GM12878 (cell line): ENCODE results near the gene RAD51B. TPM values are rescaled to one million over a fixed set of nuclear protein-coding genes. Genes with fewer than 3 reads are reported as not detected.

Experiments
- ATAC-seq: fragments of 200-7000 bp; cut with Tn5 transposase; 3 replicates; pipeline ENCODE4 v1.9.1; 2020; ENCODE audit warnings: mild to moderate bottlenecking, moderate library complexity
- BruUV-seq: library from RNA; stranded (reverse); fragments of 400-500 nt; replicated peaks from 2 replicates; lab custom pipeline; 2021; lab: Mats Ljungman, UMichigan
- CTCF ChIA-PET: fragments of 300-600 bp; sonication (Branson Sonifier 250); formaldehyde crosslinking; extraction: SDS; loops from one replicate; lab custom pipeline; 2021; ENCODE audit warnings: inconsistent platforms; lab: Yijun Ruan, JAX
- POLR2A ChIA-PET: fragments of 350-600 bp; formaldehyde crosslinking; extraction: SDS; loops from one replicate; lab custom pipeline; 2021; ENCODE audit warnings: inconsistent platforms; lab: Charles Lee
- RAD21 ChIA-PET: fragments of 300-600 bp; sonication (Branson Sonifier 250); formaldehyde crosslinking; loops from one replicate; lab custom pipeline; 2023; ENCODE audit warnings: antibody characterized with exemption; ENCODE audit not compliant: unreplicated experiment; lab: Charles Lee
- SMC1A ChIA-PET: fragments of 300-600 bp; sonication (Branson Sonifier 250); formaldehyde crosslinking; loops from one replicate; lab custom pipeline; 2023; ENCODE audit not compliant: unreplicated experiment, uncharacterized antibody; lab: Charles Lee
- DNase-seq: peaks from one replicate; pipeline ENCODE4 v3.0.0-alpha.2; 2011; ENCODE audit warnings: low read depth, low spot score
- FAIRE-seq: peaks from 3 replicates; lab custom pipeline; 2011; peaks lifted over from hg19 to GRCh38; lab: Jason Lieb, UNC
- H2AFZ ChIP-seq: 2 replicates; pipeline ENCODE4 v1.6.0; 2011; ENCODE audit warnings: low read depth, low read length, control low read depth; ENCODE audit not compliant: control insufficient read depth
- H3K27ac ChIP-seq: 2 replicates; pipeline ENCODE4 v1.5.1; 2011; ENCODE audit warnings: control low read depth; ENCODE audit not compliant: control insufficient read depth, insufficient read depth
- H3K27me3 ChIP-seq, 2 experiments: replicated peaks in 1 of 2; 2 replicates each; pipeline versions ENCODE4 v1.6.0 to v1.6.1; 2011; ENCODE audit warnings: low read length in 1 of 2; ENCODE audit not compliant: control insufficient read depth in 2 of 2, insufficient read depth in 2 of 2
- H3K36me3 ChIP-seq, 2 experiments: 2 replicates each; pipeline ENCODE4 v1.5.1; 2011; ENCODE audit warnings: low read length in 1 of 2; ENCODE audit not compliant: control insufficient read depth in 2 of 2, insufficient read depth in 2 of 2
- H3K4me1 ChIP-seq: 2 replicates; pipeline ENCODE4 v1.6.1; 2011; ENCODE audit warnings: mild to moderate bottlenecking, low read length, moderate library complexity, mixed read lengths; ENCODE audit not compliant: control insufficient read depth, insufficient read depth
- H3K4me2 ChIP-seq: 2 replicates; pipeline ENCODE4 v1.6.0; 2011; ENCODE audit warnings: control low read depth; ENCODE audit not compliant: control insufficient read depth, insufficient read depth
- H3K4me3 ChIP-seq: fragments of 200-600 bp; sonication (generic); 2 replicates; pipeline ENCODE4 v1.5.1; 2016
- H3K79me2 ChIP-seq: 2 replicates; pipeline ENCODE4 v1.6.0; 2011; ENCODE audit warnings: low read length; ENCODE audit not compliant: control insufficient read depth, insufficient read depth
- H3K9ac ChIP-seq: 2 replicates; pipeline ENCODE4 v1.8.0; 2011; ENCODE audit warnings: low read length, control low read depth, mixed read lengths; ENCODE audit not compliant: control insufficient read depth, insufficient read depth
- H3K9me3 ChIP-seq: replicated peaks from 3 replicates; pipeline ENCODE4 v1.5.1; 2011; ENCODE audit warnings: mild to moderate bottlenecking, low read length; ENCODE audit not compliant: control insufficient read depth, insufficient read depth
- H4K20me1 ChIP-seq: 2 replicates; pipeline ENCODE4 v1.6.0; 2011; ENCODE audit not compliant: control insufficient read depth, insufficient read depth
- ASH2L ChIP-seq: fragments of 300-600, 200-600 bp; sonication (generic); IDR thresholded peaks from 2 replicates; pipeline ENCODE4 v1.6.1; 2017; ENCODE audit warnings: low read depth, mild to moderate bottlenecking, borderline replicate concordance
- CBX3 ChIP-seq: fragments of 200-600 bp; sonication (generic); IDR thresholded peaks from 2 replicates; pipeline ENCODE4 v1.6.1; 2016; ENCODE audit warnings: low read depth, borderline replicate concordance
- EP300 ChIP-seq, 2 experiments: fragments of 150-350 bp in 1 of 2; IDR thresholded peaks; 2 replicates each; pipeline ENCODE4 v1.6.1; 2011 to 2012; ENCODE audit warnings: low read depth in 2 of 2, low read length in 2 of 2, borderline replicate concordance in 1 of 2, improper control_type of control experiment in 1 of 2, inconsistent platforms in 1 of 2; ENCODE audit not compliant: control insufficient read depth in 1 of 2
- HCFC1 ChIP-seq: fragments of 150-350 bp; IDR thresholded peaks from 2 replicates; pipeline ENCODE4 v1.6.1; 2014; ENCODE audit warnings: low read length
- HDAC2 ChIP-seq: fragments of 200-600 bp; sonication (generic); IDR thresholded peaks from 2 replicates; pipeline ENCODE4 v1.6.1; 2017
- NFYA ChIP-seq: IDR thresholded peaks from 2 replicates; pipeline ENCODE4 v1.6.1; 2011; ENCODE audit warnings: low read depth, mild to moderate bottlenecking, low read length, improper control_type of control experiment, borderline replicate concordance
- PAX8 ChIP-seq: fragments of 450-650 bp; IDR thresholded peaks from 2 replicates; pipeline ENCODE4 v1.6.1; 2017; ENCODE audit warnings: mild to moderate bottlenecking, moderate library complexity
- POLR2AphosphoS2 ChIP-seq: IDR thresholded peaks from 2 replicates; pipeline ENCODE4 v1.6.1; 2011; ENCODE audit warnings: low read depth, mild to moderate bottlenecking, low read length, improper control_type of control experiment, moderate library complexity
- SIN3A ChIP-seq: IDR thresholded peaks from 2 replicates; pipeline ENCODE4 v1.6.1; 2012; ENCODE audit warnings: low read depth, low read length, improper control_type of control experiment
- SMARCA5 ChIP-seq: fragments of 450-650 bp; IDR thresholded peaks from 2 replicates; pipeline ENCODE4 v1.6.1; 2017; ENCODE audit warnings: mild to moderate bottlenecking
- SREBF1 ChIP-seq: IDR thresholded peaks from 2 replicates; pipeline ENCODE4 v1.6.1; 2012; ENCODE audit warnings: mild to moderate bottlenecking, low read length
- TARDBP ChIP-seq: IDR thresholded peaks from 2 replicates; pipeline ENCODE4 v1.6.1; 2016; ENCODE audit warnings: borderline replicate concordance
- TCF12 ChIP-seq: IDR thresholded peaks from 2 replicates; pipeline ENCODE4 v1.6.1; 2011; ENCODE audit warnings: low read depth, mild to moderate bottlenecking, low read length
- ZNF207 ChIP-seq: fragments of 450-650 bp; IDR thresholded peaks from 2 replicates; pipeline ENCODE4 v1.6.1; 2014; ENCODE audit warnings: antibody characterized with exemption, mild to moderate bottlenecking, borderline replicate concordance
- ZNF622 ChIP-seq: fragments of 450-650 bp; IDR thresholded peaks from 2 replicates; pipeline ENCODE4 v1.6.1; 2017; ENCODE audit warnings: mild to moderate bottlenecking, inconsistent platforms
- WGBS: methylation state at CpG from one replicate; pipeline ENCODE4 v1.1.6; 2016; ENCODE audit warnings: low lambda C conversion rate; ENCODE audit not compliant: insufficient replicate concordance, insufficient coverage; ENCODE audit errors: missing lambda C conversion rate; 5-methylcytosine and 5-hydroxymethylcytosine counted together
- in situ Hi-C: fragments of 300-500 bp; cut with MboI; formaldehyde crosslinking; loops from 9 replicates; pipeline ENCODE4 v1.14.3; 2018; ENCODE audit warnings: mixed read lengths
- intact Hi-C: fragments of 100-400 bp; cut with micrococcal nuclease; formaldehyde crosslinking; loops from one replicate; pipeline ENCODE4 v1.14.2; 2022; ENCODE audit not compliant: unreplicated experiment
- polyA plus RNA-seq, 11 experiments: library from polyadenylated mRNA; depleted of rRNA in 4 of 11; unstranded in 6 of 11; stranded (reverse) in 5 of 11; fragments of >200 nt; fragmentation: Nextera tagmentation in 4 of 11; fragmentation: Illumina TruSeq in 1 of 11; extraction: Ambion mirVana in 4 of 11; extraction: Trizol in 1 of 11; gene quantifications; 1 replicate in 1 of 11; 2 replicates in 10 of 11; pipeline versions ENCODE4 v1.2.1 to v1.2.3, GENCODE V29; 2011 to 2016; ENCODE audit warnings: inconsistent platforms in 2 of 11, missing spikeins in 2 of 11, low read depth in 1 of 11
- total RNA-seq, 4 experiments: library from RNA; depleted of rRNA in 3 of 4; stranded (reverse); fragments of >200 nt in 3 of 4; fragmentation: Illumina TruSeq in 1 of 4; extraction: Trizol in 1 of 4; gene quantifications; 2 replicates each; pipeline versions ENCODE4 v1.2.1 to v1.2.3, GENCODE V29; 2013 to 2021
- TF ChIP-seq, protein P1 (sequence below): fragments of 450-650 bp; IDR thresholded peaks from 2 replicates; pipeline ENCODE4 v1.6.1; 2016; ENCODE audit warnings: mild to moderate bottlenecking
- TF ChIP-seq, protein P2 (sequence below), 3 experiments: IDR thresholded peaks in 2 of 3; conservative IDR thresholded peaks in 1 of 3; 2 replicates each; pipeline ENCODE4 v1.5.1; 2011; ENCODE audit warnings: low read depth in 3 of 3, low read length in 3 of 3, mild to moderate bottlenecking in 3 of 3, control low read depth in 2 of 3, moderate library complexity in 2 of 3, inconsistent platforms in 1 of 3, mixed read lengths in 1 of 3; ENCODE audit not compliant: control insufficient read depth in 2 of 3, insufficient read depth in 1 of 3; ENCODE audit errors: extremely low read depth in 1 of 3
- TF ChIP-seq, protein P3 (sequence below): IDR thresholded peaks from 2 replicates; pipeline ENCODE4 v1.6.1; 2011; ENCODE audit warnings: borderline replicate concordance, low read depth, mild to moderate bottlenecking, moderate library complexity, low read length; ENCODE audit not compliant: insufficient read depth, poor library complexity, severe bottlenecking

Gene RAD51B
- total and polyA plus RNA-seq, 10 of the 15 experiments (the other 5 are each of a cell fraction or from before 2014, with no cell fraction given), result 9.8 to 26.8 (median 21.3) TPM

DNA sequence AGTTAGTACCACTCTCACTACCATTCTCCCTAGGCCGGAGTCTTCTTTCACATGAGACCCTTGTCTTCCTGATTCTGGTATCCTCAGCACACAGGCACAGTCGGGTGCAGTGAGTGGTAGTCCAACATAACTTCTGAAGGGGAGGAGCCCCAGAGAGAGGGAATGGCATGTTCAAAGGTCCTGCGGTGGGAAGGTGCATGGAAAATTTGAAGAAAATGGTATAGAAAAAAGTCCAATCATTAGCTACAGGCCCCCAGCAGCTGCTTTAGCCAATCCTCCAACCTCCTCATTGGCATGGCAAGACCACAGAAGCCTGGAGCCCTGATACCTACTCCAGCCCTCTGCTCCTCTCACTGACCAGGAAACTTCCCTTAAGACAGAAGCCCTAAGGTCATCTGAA lies 876.7 kb downstream of the RAD51B start (continued):
- no peak for TF ChIP-seq PAX8
- TF ChIP-seq, all 136 proteins: peak for 0

DNA sequence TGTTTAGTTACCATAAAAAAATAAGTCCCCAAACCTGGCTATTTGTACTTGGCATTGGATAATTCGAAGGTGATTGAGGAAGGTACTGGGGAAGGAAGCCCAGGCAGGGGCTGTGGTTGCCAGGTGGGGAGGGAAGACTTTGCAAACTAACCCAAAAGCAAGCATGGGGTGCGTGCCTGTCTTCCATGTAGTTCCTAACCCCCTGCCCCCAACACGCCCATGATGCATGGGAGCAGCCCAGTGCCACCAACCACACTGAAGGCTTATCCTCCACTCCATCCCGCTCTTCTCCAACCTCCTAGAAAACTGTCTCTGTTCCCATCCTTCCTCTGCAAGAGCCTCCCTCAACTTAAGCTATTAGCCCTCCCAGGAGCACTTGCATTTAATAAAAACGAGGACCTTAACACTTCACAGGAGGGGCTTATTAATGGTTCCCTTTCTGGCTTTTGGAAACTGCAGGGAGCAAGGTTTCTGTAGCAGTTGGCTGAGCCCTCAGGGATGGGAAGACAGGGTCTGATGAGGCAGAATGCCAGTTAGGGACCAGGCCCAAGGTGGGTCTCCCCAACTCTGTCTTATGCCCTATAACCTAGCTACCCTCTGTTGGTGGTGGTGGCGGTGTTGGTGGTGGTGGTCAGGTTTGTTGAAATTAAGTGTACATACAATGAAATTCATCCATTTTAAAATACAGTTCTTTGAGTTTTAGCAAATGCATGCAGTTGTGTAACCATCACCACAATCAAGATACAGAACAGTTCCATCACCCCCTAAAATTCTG lies 877.3 kb downstream of the RAD51B start:
- ChIA-PET SMC1A (no interaction called here), POLR2A (no interaction called here), RAD21 (no interaction called here), CTCF (no interaction called here)
- FAIRE-seq (no peak), DNase-seq (no peak), ATAC-seq (no peak)
- in situ Hi-C loops, result no loop called here
- Histone ChIP-seq H3K4me3 (no peak overlapping the region), H3K9ac (no peak overlapping the region), H3K9me3 (peaks cover 1% of the 10 kb centered on the region; the same call in 1 of the 3 replicates), H3K36me3 (no peaks in the 10 kb centered on the region), H3K27ac (no peak overlapping the region), H3K4me1 (peaks cover 18% of the 10 kb centered on the region), H3K27me3 (no peaks in the 10 kb centered on the region), H3K79me2 (no peaks in the 10 kb centered on the region), H4K20me1 (no peaks in the 10 kb centered on the region), H3K4me2 (no peak overlapping the region), H2AFZ (no peak overlapping the region)
- BruUV-seq, result no TSS peak
- intact Hi-C loops, result loop anchor here (5.0 kb wide), 1 partner anchor 35 kb away; no protein-coding TSS in a partner anchor
- 82% methylated on average over 6 of the region's 6 CpGs for WGBS
- TF ChIP-seq HCFC1 (no peak), HDAC2 (no peak), POLR2AphosphoS2 (no peak), ZNF207 (no peak), TCF12 (no peak), SIN3A (no peak), TARDBP (no peak), ZNF622 (no peak), EP300 (IDR thresholded peaks at IDR 0.05; ENCODE audit: borderline replicate concordance in 1 of 2, control insufficient read depth in 1 of 2, low read depth in 2 of 2, low read length in 2 of 2) (no peak), ASH2L (no peak), NFYA (no peak), CBX3 (no peak), SMARCA5 (no peak), SREBF1 (no peak)
- TF ChIP-seq, protein P1, sequence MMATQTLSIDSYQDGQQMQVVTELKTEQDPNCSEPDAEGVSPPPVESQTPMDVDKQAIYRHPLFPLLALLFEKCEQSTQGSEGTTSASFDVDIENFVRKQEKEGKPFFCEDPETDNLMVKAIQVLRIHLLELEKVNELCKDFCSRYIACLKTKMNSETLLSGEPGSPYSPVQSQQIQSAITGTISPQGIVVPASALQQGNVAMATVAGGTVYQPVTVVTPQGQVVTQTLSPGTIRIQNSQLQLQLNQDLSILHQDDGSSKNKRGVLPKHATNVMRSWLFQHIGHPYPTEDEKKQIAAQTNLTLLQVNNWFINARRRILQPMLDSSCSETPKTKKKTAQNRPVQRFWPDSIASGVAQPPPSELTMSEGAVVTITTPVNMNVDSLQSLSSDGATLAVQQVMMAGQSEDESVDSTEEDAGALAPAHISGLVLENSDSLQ, result no peak
- TF ChIP-seq, protein P2, sequence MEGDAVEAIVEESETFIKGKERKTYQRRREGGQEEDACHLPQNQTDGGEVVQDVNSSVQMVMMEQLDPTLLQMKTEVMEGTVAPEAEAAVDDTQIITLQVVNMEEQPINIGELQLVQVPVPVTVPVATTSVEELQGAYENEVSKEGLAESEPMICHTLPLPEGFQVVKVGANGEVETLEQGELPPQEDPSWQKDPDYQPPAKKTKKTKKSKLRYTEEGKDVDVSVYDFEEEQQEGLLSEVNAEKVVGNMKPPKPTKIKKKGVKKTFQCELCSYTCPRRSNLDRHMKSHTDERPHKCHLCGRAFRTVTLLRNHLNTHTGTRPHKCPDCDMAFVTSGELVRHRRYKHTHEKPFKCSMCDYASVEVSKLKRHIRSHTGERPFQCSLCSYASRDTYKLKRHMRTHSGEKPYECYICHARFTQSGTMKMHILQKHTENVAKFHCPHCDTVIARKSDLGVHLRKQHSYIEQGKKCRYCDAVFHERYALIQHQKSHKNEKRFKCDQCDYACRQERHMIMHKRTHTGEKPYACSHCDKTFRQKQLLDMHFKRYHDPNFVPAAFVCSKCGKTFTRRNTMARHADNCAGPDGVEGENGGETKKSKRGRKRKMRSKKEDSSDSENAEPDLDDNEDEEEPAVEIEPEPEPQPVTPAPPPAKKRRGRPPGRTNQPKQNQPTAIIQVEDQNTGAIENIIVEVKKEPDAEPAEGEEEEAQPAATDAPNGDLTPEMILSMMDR (IDR thresholded peaks at IDR 0.05 in 2 of 3, conservative IDR thresholded peaks at IDR 0.05 in 1 of 3; ENCODE audit: control insufficient read depth in 2 of 3, extremely low read depth in 1 of 3, insufficient read depth in 1 of 3, low read depth in 3 of 3, low read length in 3 of 3), result no peak
- TF ChIP-seq, protein P3, sequence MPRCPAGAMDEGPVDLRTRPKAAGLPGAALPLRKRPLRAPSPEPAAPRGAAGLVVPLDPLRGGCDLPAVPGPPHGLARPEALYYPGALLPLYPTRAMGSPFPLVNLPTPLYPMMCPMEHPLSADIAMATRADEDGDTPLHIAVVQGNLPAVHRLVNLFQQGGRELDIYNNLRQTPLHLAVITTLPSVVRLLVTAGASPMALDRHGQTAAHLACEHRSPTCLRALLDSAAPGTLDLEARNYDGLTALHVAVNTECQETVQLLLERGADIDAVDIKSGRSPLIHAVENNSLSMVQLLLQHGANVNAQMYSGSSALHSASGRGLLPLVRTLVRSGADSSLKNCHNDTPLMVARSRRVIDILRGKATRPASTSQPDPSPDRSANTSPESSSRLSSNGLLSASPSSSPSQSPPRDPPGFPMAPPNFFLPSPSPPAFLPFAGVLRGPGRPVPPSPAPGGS, result no peak
